ENCODE results near the gene SLC25A44. TPM values are rescaled to one million over a fixed set of nuclear protein-coding genes. Genes with fewer than 3 reads are reported as not detected.
A peak's percentile ranks its signal among the peaks of the same experiment; 100 is the strongest.
"Not testable (repeated sequence)": the region's sequence is repeated elsewhere in the genome, so short reads cannot be mapped to it uniquely, and the experiment has no call there.

The SLC25A44 gene
- total RNA-seq, 1 donor from 2014 or later: 26.4 TPM

GRCh38 chr1:156167536-156167935 is 26.4 kb upstream of the SLC25A44 start:
- Mint-ChIP-seq H3K27ac (no peak overlapping the region), H3K36me3 (ENCODE audit: low read depth) (peaks cover 7% of the 10 kb centered on the region), H3K27me3 (no peaks in the 10 kb centered on the region), H3K9me3 (peaks cover 2% of the 10 kb centered on the region), H3K4me3 (no peak overlapping the region), H3K4me1 (peaks cover 9% of the 10 kb centered on the region)
- no peak for TF ChIP-seq CTCF (IDR thresholded peaks at IDR 0.05)
- CTCF ChIA-PET: no interaction called here
- no peak for DNase-seq
- ATAC-seq (ENCODE audit: low read depth): no peak
- POLR2A ChIA-PET: no interaction called here
- intact Hi-C loops (cut with micrococcal nuclease): no loop called here

GRCh38 chr1:156172696-156173470 is 21.0 kb upstream of the SLC25A44 start:
- H3K9me3 Mint-ChIP-seq: no peaks in the 10 kb centered on the region
- H3K4me3 Mint-ChIP-seq: no peak overlapping the region
- ChIA-PET POLR2A (no interaction called here), CTCF (no interaction called here)
- H3K4me1 Mint-ChIP-seq: no peaks in the 10 kb centered on the region
- H3K27me3 Mint-ChIP-seq: no peaks in the 10 kb centered on the region
- TF ChIP-seq CTCF (IDR thresholded peaks at IDR 0.05): no peak
- intact Hi-C loops (cut with micrococcal nuclease): no loop called here
- ATAC-seq (ENCODE audit: low read depth) (no peak), DNase-seq (no peak)
- H3K27ac Mint-ChIP-seq: peak overlapping the region; percentile 4
- peaks cover 24% of the 10 kb centered on the region for H3K36me3 Mint-ChIP-seq (ENCODE audit: low read depth)

GRCh38 chr1:156176610-156177210 is 17.2 kb upstream of the SLC25A44 start:
- ChIA-PET CTCF (no interaction called here), POLR2A (interaction anchor here (1.7 kb wide), 1 partner anchor 18 kb away, joined by 7 read pairs; the partner anchor contains the start of gene SLC25A44)
- no peaks in the 10 kb centered on the region for H3K9me3 Mint-ChIP-seq
- peaks cover 26% of the 10 kb centered on the region for H3K36me3 Mint-ChIP-seq (ENCODE audit: low read depth)
- no peak overlapping the region for H3K4me3 Mint-ChIP-seq
- H3K27me3 Mint-ChIP-seq: no peaks in the 10 kb centered on the region
- DNase-seq: no peak
- no peak overlapping the region for H3K27ac Mint-ChIP-seq
- no peak for ATAC-seq (ENCODE audit: low read depth)
- H3K4me1 Mint-ChIP-seq: no peaks in the 10 kb centered on the region
- intact Hi-C loops (cut with micrococcal nuclease): no loop called here
- TF ChIP-seq CTCF (IDR thresholded peaks at IDR 0.05): no peak

GRCh38 chr1:156177919-156178654 is 15.8 kb upstream of the SLC25A44 start:
- intact Hi-C loops (cut with micrococcal nuclease): no loop called here
- no peak for DNase-seq
- Mint-ChIP-seq H3K36me3 (ENCODE audit: low read depth) (peaks cover 23% of the 10 kb centered on the region), H3K4me1 (no peaks in the 10 kb centered on the region), H3K4me3 (no peak overlapping the region), H3K27ac (no peak overlapping the region), H3K27me3 (no peaks in the 10 kb centered on the region), H3K9me3 (no peaks in the 10 kb centered on the region)
- no peak for TF ChIP-seq CTCF (IDR thresholded peaks at IDR 0.05)
- CTCF ChIA-PET: no interaction called here
- ATAC-seq (ENCODE audit: low read depth): no peak
- POLR2A ChIA-PET: interaction anchor here (1.7 kb wide), 1 partner anchor 16 kb away, joined by 7 read pairs; the partner anchor contains the start of gene SLC25A44

GRCh38 chr1:156180471-156180870 is 13.4 kb upstream of the SLC25A44 start:
- no peak for TF ChIP-seq CTCF (IDR thresholded peaks at IDR 0.05)
- ChIA-PET POLR2A (no interaction called here), CTCF (no interaction called here)
- Mint-ChIP-seq H3K4me1 (no peaks in the 10 kb centered on the region), H3K27ac (no peak overlapping the region), H3K4me3 (no peak overlapping the region), H3K36me3 (ENCODE audit: low read depth) (peaks cover 8% of the 10 kb centered on the region), H3K27me3 (no peaks in the 10 kb centered on the region), H3K9me3 (no peaks in the 10 kb centered on the region)
- intact Hi-C loops (cut with micrococcal nuclease): no loop called here
- ATAC-seq (ENCODE audit: low read depth) (no peak), DNase-seq (no peak)

- ATAC-seq (ENCODE audit: low read depth); H3K36me3 Mint-ChIP-seq (ENCODE audit: low read depth): not testable (repeated sequence)
Observed at GRCh38 chr1:156181391-156181924, 12.4 kb upstream of the SLC25A44 start.

More at GRCh38 chr1:156181391-156181924, 12.4 kb upstream of the SLC25A44 start:
- H3K27ac Mint-ChIP-seq; H3K4me3 Mint-ChIP-seq; DNase-seq; intact Hi-C loops (cut with micrococcal nuclease); H3K9me3 Mint-ChIP-seq; H3K4me1 Mint-ChIP-seq; CTCF ChIA-PET; POLR2A ChIA-PET; H3K27me3 Mint-ChIP-seq: not testable (repeated sequence)
